GM12872 (cell line): ENCODE results near the gene SEPTIN5.
A peak's percentile ranks its signal among the peaks of the same experiment; 100 is the strongest.

ENCODE experiments used
- CTCF ChIP-seq: IDR thresholded peaks from 3 replicates; pipeline ENCODE4 v1.5.1; 2011; ENCODE audit warnings: low read depth, mild to moderate bottlenecking, low read length, moderate library complexity; ENCODE audit not compliant: insufficient read depth

Gene SEPTIN5

GRCh38 chr22:19727310-19728150, 13.2 kb downstream of the SEPTIN5 start:
- TF ChIP-seq CTCF, result no peak

- no peak for TF ChIP-seq CTCF
Measured at GRCh38 chr22:19728271-19728670, 14.0 kb downstream of the SEPTIN5 start.

- TF ChIP-seq CTCF, result no peak
Measured at GRCh38 chr22:19728836-19729235, 14.5 kb downstream of the SEPTIN5 start.

GRCh38 chr22:19729507-19729906, 15.2 kb downstream of the SEPTIN5 start:
- TF ChIP-seq CTCF, result no peak

GRCh38 chr22:19730198-19730597, 15.9 kb downstream of the SEPTIN5 start:
- no peak for TF ChIP-seq CTCF

GRCh38 chr22:19730655-19731360, 16.5 kb downstream of the SEPTIN5 start:
- TF ChIP-seq CTCF, result peak; percentile 89

GRCh38 chr22:19731361-19732135, 17.2 kb downstream of the SEPTIN5 start:
- TF ChIP-seq CTCF, result no peak
